Smooth muscle cell (in vitro differentiated cells): Measurements from ENCODE around the gene ARF6. TPM values are rescaled to one million over a fixed set of nuclear protein-coding genes. Genes with fewer than 3 reads are reported as not detected.
"Not testable (repeated sequence)": the region's sequence is repeated elsewhere in the genome, so short reads cannot be mapped to it uniquely, and the experiment has no call there.

Experiments used
- DNase-seq: peaks from one replicate; lab custom pipeline; 2025; ENCODE audit not compliant: unreplicated experiment; lab: John Stamatoyannopoulos, UW
- H2AFZ ChIP-seq: fragments of 200-600 bp; sonication (generic); 2 replicates; pipeline ENCODE4 v1.6.0; 2016; ENCODE audit warnings: antibody characterized with exemption, low read depth, mild to moderate bottlenecking
- H3F3A ChIP-seq: fragments of 200-600 bp; sonication (generic); 2 replicates; pipeline ENCODE4 v1.6.0; 2017; ENCODE audit warnings: antibody characterized with exemption, low read depth
- H3K27ac ChIP-seq: fragments of 200-600 bp; sonication (generic); 2 replicates; pipeline ENCODE4 v1.5.1; 2016; ENCODE audit warnings: low read depth, mild to moderate bottlenecking
- H3K27me3 ChIP-seq: fragments of 200-600 bp; sonication (generic); 2 replicates; pipeline ENCODE4 v1.6.1; 2016; ENCODE audit warnings: low read depth, mild to moderate bottlenecking
- H3K36me3 ChIP-seq: fragments of 200-600 bp; sonication (generic); 2 replicates; pipeline ENCODE4 v1.5.1; 2016; ENCODE audit warnings: low read depth
- H3K4me1 ChIP-seq: fragments of 200-600 bp; sonication (generic); 2 replicates; pipeline ENCODE4 v1.5.1; 2016; ENCODE audit warnings: low read depth
- H3K4me2 ChIP-seq: fragments of 200-600 bp; sonication (generic); 2 replicates; pipeline ENCODE4 v1.6.0; 2016; ENCODE audit warnings: mild to moderate bottlenecking
- H3K4me3 ChIP-seq: fragments of 200-600 bp; sonication (generic); 2 replicates; pipeline ENCODE4 v1.5.1; 2016; ENCODE audit warnings: mild to moderate bottlenecking
- H3K79me2 ChIP-seq: fragments of 200-600 bp; sonication (generic); 2 replicates; pipeline ENCODE4 v1.6.0; 2016; ENCODE audit warnings: low read depth, mild to moderate bottlenecking
- H3K9ac ChIP-seq: fragments of 200-600 bp; sonication (generic); 2 replicates; pipeline ENCODE4 v1.6.0; 2016; ENCODE audit warnings: low read depth
- H3K9me3 ChIP-seq: fragments of 200-600 bp; sonication (generic); replicated peaks from 2 replicates; pipeline ENCODE4 v1.5.1; 2016; ENCODE audit warnings: low read depth
- H4K20me1 ChIP-seq: fragments of 200-600 bp; sonication (generic); 2 replicates; pipeline ENCODE4 v1.6.0; 2016; ENCODE audit warnings: low read depth
- CTCF ChIP-seq: fragments of 200-600 bp; sonication (generic); IDR thresholded peaks from 2 replicates; pipeline ENCODE4 v1.5.1; 2017; ENCODE audit warnings: borderline replicate concordance, mild to moderate bottlenecking, antibody characterized with exemption; ENCODE audit not compliant: insufficient read depth, poor library complexity, severe bottlenecking
- WGBS: methylation state at CpG from one replicate; pipeline ENCODE4 v1.1.7; 2016; ENCODE audit warnings: low lambda C conversion rate; 5-methylcytosine and 5-hydroxymethylcytosine counted together
- polyA plus RNA-seq: library from polyadenylated mRNA; unstranded; fragments of >200 nt; fragmentation: Nextera tagmentation; extraction: Ambion mirVana; gene quantifications from 2 replicates; pipeline ENCODE4 v1.2.1, GENCODE V29; 2016
- total RNA-seq: library from RNA; depleted of rRNA; stranded (reverse); fragments of >200 nt; gene quantifications from 2 replicates; pipeline ENCODE4 v1.2.3, GENCODE V29; 2014

Gene ARF6
- total and polyA plus RNA-seq, 2 experiments from 2014 or later, result 59.8 to 68.7 TPM

- TF ChIP-seq CTCF, result no peak
- DNase-seq, result peak; percentile 50
- Histone ChIP-seq H3K9me3 (no peaks in the 10 kb centered on the region), H3K9ac (peak overlapping the region; percentile 98), H3K4me2 (peak overlapping the region; percentile 98), H3K27ac (peak overlapping the region; percentile 98), H3F3A (peaks cover 23% of the 10 kb centered on the region), H3K79me2 (peaks cover 62% of the 10 kb centered on the region), H4K20me1 (peaks cover 52% of the 10 kb centered on the region), H2AFZ (no peak overlapping the region), H3K36me3 (peaks cover 2% of the 10 kb centered on the region), H3K27me3 (no peaks in the 10 kb centered on the region), H3K4me3 (peak overlapping the region; percentile 96), H3K4me1 (peaks cover 28% of the 10 kb centered on the region)
- 1% methylated on average over 81 of the region's 85 CpGs for WGBS
Measured at GRCh38 chr14:49893309-49894213, 679 bp downstream of the ARF6 start.

GRCh38 chr14:49894214-49895107 lies 1.6 kb downstream of the ARF6 start:
- H3K4me1 ChIP-seq, result peaks cover 28% of the 10 kb centered on the region
- peaks cover 62% of the 10 kb centered on the region for H3K79me2 ChIP-seq
- H3K4me2 ChIP-seq, result peak overlapping the region; percentile 98
- DNase-seq, H3K27me3 ChIP-seq, H3K9me3 ChIP-seq, H2AFZ ChIP-seq, H3K36me3 ChIP-seq: not testable (repeated sequence)
- peak overlapping the region; percentile 98 for H3K9ac ChIP-seq
- peaks cover 53% of the 10 kb centered on the region for H4K20me1 ChIP-seq
- H3F3A ChIP-seq, result peaks cover 23% of the 10 kb centered on the region
- peak overlapping the region; percentile 96 for H3K4me3 ChIP-seq
- peak overlapping the region; percentile 98 for H3K27ac ChIP-seq
- 4% methylated on average over 8 of the region's 8 CpGs for WGBS

GRCh38 chr14:49895480-49895879 lies 2.6 kb downstream of the ARF6 start:
- peak overlapping the region; percentile 96 for H3K4me3 ChIP-seq
- peaks cover 62% of the 10 kb centered on the region for H3K79me2 ChIP-seq
- no peak for TF ChIP-seq CTCF
- DNase-seq, result no peak
- H3F3A ChIP-seq, result peaks cover 23% of the 10 kb centered on the region
- peaks cover 28% of the 10 kb centered on the region for H3K4me1 ChIP-seq
- no peaks in the 10 kb centered on the region for H3K9me3 ChIP-seq
- H2AFZ ChIP-seq, result no peak overlapping the region
- peak overlapping the region; percentile 98 for H3K4me2 ChIP-seq
- H3K27me3 ChIP-seq, result no peaks in the 10 kb centered on the region
- WGBS, result 28% methylated on average over 4 of the region's 4 CpGs
- H3K36me3 ChIP-seq, result peaks cover 2% of the 10 kb centered on the region
- peak overlapping the region; percentile 98 for H3K9ac ChIP-seq
- peaks cover 53% of the 10 kb centered on the region for H4K20me1 ChIP-seq
- peak overlapping the region; percentile 98 for H3K27ac ChIP-seq

- Histone ChIP-seq H3K9ac (peak overlapping the region; percentile 98), H3K79me2 (peaks cover 60% of the 10 kb centered on the region), H3K27ac (peak overlapping the region; percentile 98), H3K4me3 (peak overlapping the region; percentile 96), H3K4me2 (peak overlapping the region; percentile 98), H4K20me1 (peaks cover 53% of the 10 kb centered on the region), H3F3A (peaks cover 23% of the 10 kb centered on the region), H3K4me1 (peaks cover 28% of the 10 kb centered on the region)
- not testable (repeated sequence) for H3K9me3 ChIP-seq, H2AFZ ChIP-seq, H3K27me3 ChIP-seq, H3K36me3 ChIP-seq, DNase-seq
Measured at GRCh38 chr14:49896272-49896671, 3.4 kb downstream of the ARF6 start.
